Ishikawa (cell line): ENCODE measurements around the gene IGFL1.

Source experiments
- EP300 ChIP-seq: IDR thresholded peaks from 2 replicates; pipeline ENCODE4 v1.6.1; 2012; ENCODE audit warnings: borderline replicate concordance
- FOXM1 ChIP-seq: IDR thresholded peaks from 2 replicates; pipeline ENCODE4 v1.6.1; 2012; ENCODE audit warnings: low read depth, borderline replicate concordance
- MAX ChIP-seq: IDR thresholded peaks from 2 replicates; pipeline ENCODE4 v1.6.1; 2012
- REST ChIP-seq: IDR thresholded peaks from 2 replicates; pipeline ENCODE4 v1.6.1; 2012; ENCODE audit warnings: low read depth, mild to moderate bottlenecking
- TAF1 ChIP-seq: IDR thresholded peaks from 2 replicates; pipeline ENCODE4 v1.6.1; 2012; ENCODE audit warnings: low read depth, mild to moderate bottlenecking
- USF1 ChIP-seq: IDR thresholded peaks from 2 replicates; pipeline ENCODE4 v1.6.1; 2012
- YY1 ChIP-seq: IDR thresholded peaks from 2 replicates; pipeline ENCODE4 v1.6.1; 2012; ENCODE audit warnings: low read depth
- ZBTB7A ChIP-seq: IDR thresholded peaks from 2 replicates; pipeline ENCODE4 v1.6.1; 2012; ENCODE audit warnings: low read depth

DNA sequence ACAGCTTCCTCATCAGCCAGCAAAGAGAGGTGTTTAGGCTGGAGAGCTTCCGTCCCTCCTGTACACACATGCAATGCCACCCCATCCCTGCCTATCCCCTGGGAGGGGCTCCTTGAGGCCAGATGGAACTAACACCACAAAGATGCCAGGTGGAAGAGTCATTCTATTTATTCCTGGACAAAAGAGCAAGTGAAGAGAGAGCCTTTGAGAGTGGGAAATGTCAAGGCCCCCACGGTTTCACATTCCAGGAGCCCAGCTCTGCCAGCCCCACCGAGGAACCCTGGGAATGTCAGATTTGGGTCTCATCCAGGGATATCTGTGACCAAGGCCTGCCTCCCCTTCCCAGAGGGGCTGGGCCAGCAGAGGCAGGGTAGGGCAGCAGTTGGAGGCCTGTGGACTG, 30.8 kb upstream of the IGFL1 start:
- TF ChIP-seq USF1 (no peak), REST (no peak), MAX (no peak), FOXM1 (no peak), TAF1 (no peak), YY1 (no peak), EP300 (no peak), ZBTB7A (no peak)
